Fibroblast of skin of left biceps (primary cell): ENCODE measurements around the gene WNT5B.
A peak's percentile ranks its signal among the peaks of the same experiment; 100 is the strongest.
"Not testable (repeated sequence)": the region's sequence is repeated elsewhere in the genome, so short reads cannot be mapped to it uniquely, and the experiment has no call there.

Experiments
- DNase-seq, 2 experiments: peaks; one replicate each; pipeline ENCODE4 v3.0.0-alpha.2; 2013; ENCODE audit warnings: low read depth in 2 of 2

Gene WNT5B

GRCh38 chr12:1598757-1599156, 30.3 kb upstream of the WNT5B start:
- no peak for DNase-seq

GRCh38 chr12:1602706-1603105, 26.3 kb upstream of the WNT5B start:
- not testable (repeated sequence) for DNase-seq

GRCh38 chr12:1603269-1603993, 25.6 kb upstream of the WNT5B start:
- no peak for DNase-seq

- no peak for DNase-seq
These were observed 24.6 kb upstream of the WNT5B start for GRCh38 chr12:1604464-1604863.

- DNase-seq: peak in 1 of 2 experiments; percentile 56
These were observed 23.7 kb upstream of the WNT5B start for GRCh38 chr12:1605129-1606020.

- DNase-seq: peak in 1 of 2 experiments; percentile 76
These were observed 22.9 kb upstream of the WNT5B start for GRCh38 chr12:1606021-1606622.

GRCh38 chr12:1607940-1608712, 20.9 kb upstream of the WNT5B start:
- peak in 1 of 2 experiments; percentile 31 for DNase-seq

GRCh38 chr12:1608713-1609119, 20.3 kb upstream of the WNT5B start:
- no peak for DNase-seq

GRCh38 chr12:1610072-1610643, 18.9 kb upstream of the WNT5B start:
- no peak for DNase-seq

- DNase-seq: peak; percentile 89
These were observed 17.0 kb upstream of the WNT5B start for GRCh38 chr12:1611803-1612572.

GRCh38 chr12:1613860-1614259, 15.2 kb upstream of the WNT5B start:
- no peak for DNase-seq

- no peak for DNase-seq
These were observed 14.7 kb upstream of the WNT5B start for GRCh38 chr12:1614360-1614759.

GRCh38 chr12:1616233-1617066, 12.6 kb upstream of the WNT5B start:
- DNase-seq: no peak

- DNase-seq: no peak
These were observed 10.5 kb upstream of the WNT5B start for GRCh38 chr12:1618489-1618888.

- DNase-seq: no peak
These were observed 9.9 kb upstream of the WNT5B start for GRCh38 chr12:1619159-1619558.

GRCh38 chr12:1619587-1619986, 9.4 kb upstream of the WNT5B start:
- DNase-seq: no peak

- no peak for DNase-seq
These were observed 8.9 kb upstream of the WNT5B start for GRCh38 chr12:1620092-1620491.

GRCh38 chr12:1622406-1622805, 6.6 kb upstream of the WNT5B start:
- no peak for DNase-seq

GRCh38 chr12:1629338-1630132, 504 bp downstream of the WNT5B start:
- no peak for DNase-seq
